GM12878 (cell line): ENCODE results near the gene DIO1. TPM values are rescaled to one million over a fixed set of nuclear protein-coding genes. Genes with fewer than 3 reads are reported as not detected.
A peak's percentile ranks its signal among the peaks of the same experiment; 100 is the strongest.

Experiments
- ATAC-seq: fragments of 200-7000 bp; cut with Tn5 transposase; 3 replicates; pipeline ENCODE4 v1.9.1; 2020; ENCODE audit warnings: mild to moderate bottlenecking, moderate library complexity
- BruUV-seq: library from RNA; stranded (reverse); fragments of 400-500 nt; replicated peaks from 2 replicates; lab custom pipeline; 2021; lab: Mats Ljungman, UMichigan
- CTCF ChIA-PET: fragments of 300-600 bp; sonication (Branson Sonifier 250); formaldehyde crosslinking; extraction: SDS; loops from one replicate; lab custom pipeline; 2021; ENCODE audit warnings: inconsistent platforms; lab: Yijun Ruan, JAX
- POLR2A ChIA-PET: fragments of 350-600 bp; formaldehyde crosslinking; extraction: SDS; loops from one replicate; lab custom pipeline; 2021; ENCODE audit warnings: inconsistent platforms; lab: Charles Lee
- RAD21 ChIA-PET: fragments of 300-600 bp; sonication (Branson Sonifier 250); formaldehyde crosslinking; loops from one replicate; lab custom pipeline; 2023; ENCODE audit warnings: antibody characterized with exemption; ENCODE audit not compliant: unreplicated experiment; lab: Charles Lee
- SMC1A ChIA-PET: fragments of 300-600 bp; sonication (Branson Sonifier 250); formaldehyde crosslinking; loops from one replicate; lab custom pipeline; 2023; ENCODE audit not compliant: unreplicated experiment, uncharacterized antibody; lab: Charles Lee
- DNase-seq: peaks from one replicate; pipeline ENCODE4 v3.0.0-alpha.2; 2011; ENCODE audit warnings: low read depth, low spot score
- FAIRE-seq: peaks from 3 replicates; lab custom pipeline; 2011; peaks lifted over from hg19 to GRCh38; lab: Jason Lieb, UNC
- H2AFZ ChIP-seq: 2 replicates; pipeline ENCODE4 v1.6.0; 2011; ENCODE audit warnings: low read depth, low read length, control low read depth; ENCODE audit not compliant: control insufficient read depth
- H3K27ac ChIP-seq: 2 replicates; pipeline ENCODE4 v1.5.1; 2011; ENCODE audit warnings: control low read depth; ENCODE audit not compliant: control insufficient read depth, insufficient read depth
- H3K27me3 ChIP-seq, 2 experiments: replicated peaks in 1 of 2; 2 replicates each; pipeline versions ENCODE4 v1.6.0 to v1.6.1; 2011; ENCODE audit warnings: low read length in 1 of 2; ENCODE audit not compliant: control insufficient read depth in 2 of 2, insufficient read depth in 2 of 2
- H3K36me3 ChIP-seq, 2 experiments: 2 replicates each; pipeline ENCODE4 v1.5.1; 2011; ENCODE audit warnings: low read length in 1 of 2; ENCODE audit not compliant: control insufficient read depth in 2 of 2, insufficient read depth in 2 of 2
- H3K4me1 ChIP-seq: 2 replicates; pipeline ENCODE4 v1.6.1; 2011; ENCODE audit warnings: mild to moderate bottlenecking, low read length, moderate library complexity, mixed read lengths; ENCODE audit not compliant: control insufficient read depth, insufficient read depth
- H3K4me2 ChIP-seq: 2 replicates; pipeline ENCODE4 v1.6.0; 2011; ENCODE audit warnings: control low read depth; ENCODE audit not compliant: control insufficient read depth, insufficient read depth
- H3K4me3 ChIP-seq: fragments of 200-600 bp; sonication (generic); 2 replicates; pipeline ENCODE4 v1.5.1; 2016
- H3K79me2 ChIP-seq: 2 replicates; pipeline ENCODE4 v1.6.0; 2011; ENCODE audit warnings: low read length; ENCODE audit not compliant: control insufficient read depth, insufficient read depth
- H3K9ac ChIP-seq: 2 replicates; pipeline ENCODE4 v1.8.0; 2011; ENCODE audit warnings: low read length, control low read depth, mixed read lengths; ENCODE audit not compliant: control insufficient read depth, insufficient read depth
- H3K9me3 ChIP-seq: replicated peaks from 3 replicates; pipeline ENCODE4 v1.5.1; 2011; ENCODE audit warnings: mild to moderate bottlenecking, low read length; ENCODE audit not compliant: control insufficient read depth, insufficient read depth
- H4K20me1 ChIP-seq: 2 replicates; pipeline ENCODE4 v1.6.0; 2011; ENCODE audit not compliant: control insufficient read depth, insufficient read depth
- ATF7 ChIP-seq: fragments of 450-650 bp; IDR thresholded peaks from 2 replicates; pipeline ENCODE4 v1.6.1; 2016; ENCODE audit warnings: low read depth, mild to moderate bottlenecking
- NBN ChIP-seq: fragments of 450-650 bp; IDR thresholded peaks from 2 replicates; pipeline ENCODE4 v1.6.1; 2016
- PKNOX1 ChIP-seq: fragments of 450-650 bp; IDR thresholded peaks from 2 replicates; pipeline ENCODE4 v1.6.1; 2016; ENCODE audit warnings: mild to moderate bottlenecking
- WGBS: methylation state at CpG from one replicate; pipeline ENCODE4 v1.1.6; 2016; ENCODE audit warnings: low lambda C conversion rate; ENCODE audit not compliant: insufficient replicate concordance, insufficient coverage; ENCODE audit errors: missing lambda C conversion rate; 5-methylcytosine and 5-hydroxymethylcytosine counted together
- in situ Hi-C: fragments of 300-500 bp; cut with MboI; formaldehyde crosslinking; loops from 9 replicates; pipeline ENCODE4 v1.14.3; 2018; ENCODE audit warnings: mixed read lengths
- intact Hi-C: fragments of 100-400 bp; cut with micrococcal nuclease; formaldehyde crosslinking; loops from one replicate; pipeline ENCODE4 v1.14.2; 2022; ENCODE audit not compliant: unreplicated experiment
- polyA plus RNA-seq, 11 experiments: library from polyadenylated mRNA; depleted of rRNA in 4 of 11; unstranded in 6 of 11; stranded (reverse) in 5 of 11; fragments of >200 nt; fragmentation: Nextera tagmentation in 4 of 11; fragmentation: Illumina TruSeq in 1 of 11; extraction: Ambion mirVana in 4 of 11; extraction: Trizol in 1 of 11; gene quantifications; 1 replicate in 1 of 11; 2 replicates in 10 of 11; pipeline versions ENCODE4 v1.2.1 to v1.2.3, GENCODE V29; 2011 to 2016; ENCODE audit warnings: inconsistent platforms in 2 of 11, missing spikeins in 2 of 11, low read depth in 1 of 11
- total RNA-seq, 4 experiments: library from RNA; depleted of rRNA in 3 of 4; stranded (reverse); fragments of >200 nt in 3 of 4; fragmentation: Illumina TruSeq in 1 of 4; extraction: Trizol in 1 of 4; gene quantifications; 2 replicates each; pipeline versions ENCODE4 v1.2.1 to v1.2.3, GENCODE V29; 2013 to 2021
- TF ChIP-seq, protein P1 (sequence below): fragments of 450-650 bp; IDR thresholded peaks from 2 replicates; pipeline ENCODE4 v1.6.1; 2017; ENCODE audit warnings: mild to moderate bottlenecking, low read depth, inconsistent platforms; ENCODE audit not compliant: poor library complexity, severe bottlenecking

The DIO1 gene
- total and polyA plus RNA-seq, 10 of the 15 experiments (the other 5 are each of a cell fraction or from before 2014, with no cell fraction given) = 0.11 to 0.26 (median 0.12) TPM; not detected in 6

GRCh38 chr1:53919675-53920066 lies 25.7 kb downstream of the DIO1 start:
- WGBS = 93% methylated on average over 3 of the region's 3 CpGs
- TF ChIP-seq ATF7 (no peak), NBN (no peak), PKNOX1 (peak; percentile 40; the same call in 1 of the 2 replicates)
- TF ChIP-seq, protein P1, sequence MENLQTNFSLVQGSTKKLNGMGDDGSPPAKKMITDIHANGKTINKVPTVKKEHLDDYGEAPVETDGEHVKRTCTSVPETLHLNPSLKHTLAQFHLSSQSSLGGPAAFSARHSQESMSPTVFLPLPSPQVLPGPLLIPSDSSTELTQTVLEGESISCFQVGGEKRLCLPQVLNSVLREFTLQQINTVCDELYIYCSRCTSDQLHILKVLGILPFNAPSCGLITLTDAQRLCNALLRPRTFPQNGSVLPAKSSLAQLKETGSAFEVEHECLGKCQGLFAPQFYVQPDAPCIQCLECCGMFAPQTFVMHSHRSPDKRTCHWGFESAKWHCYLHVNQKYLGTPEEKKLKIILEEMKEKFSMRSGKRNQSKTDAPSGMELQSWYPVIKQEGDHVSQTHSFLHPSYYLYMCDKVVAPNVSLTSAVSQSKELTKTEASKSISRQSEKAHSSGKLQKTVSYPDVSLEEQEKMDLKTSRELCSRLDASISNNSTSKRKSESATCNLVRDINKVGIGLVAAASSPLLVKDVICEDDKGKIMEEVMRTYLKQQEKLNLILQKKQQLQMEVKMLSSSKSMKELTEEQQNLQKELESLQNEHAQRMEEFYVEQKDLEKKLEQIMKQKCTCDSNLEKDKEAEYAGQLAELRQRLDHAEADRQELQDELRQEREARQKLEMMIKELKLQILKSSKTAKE = no peak
- DNase-seq (no peak), ATAC-seq (no peak), FAIRE-seq (no peak)
- intact Hi-C loops = no loop called here
- POLR2A ChIA-PET = no interaction called here
- no peak overlapping the region for H3K9ac ChIP-seq
- H3K4me2 ChIP-seq = no peak overlapping the region
- RAD21 ChIA-PET = no interaction called here
- no peaks in the 10 kb centered on the region for H3K27me3 ChIP-seq
- H2AFZ ChIP-seq = no peak overlapping the region
- CTCF ChIA-PET = interaction anchor here (1.4 kb wide), 1 partner anchor 41 kb away, joined by 4 read pairs; no protein-coding TSS in a partner anchor
- H3K27ac ChIP-seq = no peak overlapping the region
- SMC1A ChIA-PET = interaction anchor here (1.1 to 1.4 kb wide), 2 partner anchors 15 to 37 kb away, joined by 3 to 5 read pairs; no protein-coding TSS in a partner anchor
- H3K4me3 ChIP-seq = no peak overlapping the region
- no peaks in the 10 kb centered on the region for H4K20me1 ChIP-seq
- H3K79me2 ChIP-seq = no peaks in the 10 kb centered on the region
- no peaks in the 10 kb centered on the region for H3K9me3 ChIP-seq
- peaks cover 1 to 9% of the 10 kb centered on the region in 2 experiments; a peak in 3 of 4 replicates for H3K36me3 ChIP-seq
- in situ Hi-C loops = no loop called here
- BruUV-seq = no TSS peak
- H3K4me1 ChIP-seq = no peaks in the 10 kb centered on the region
